ENCODE data around the gene LETMD1. TPM values are rescaled to one million over a fixed set of nuclear protein-coding genes. Genes with fewer than 3 reads are reported as not detected.
"Not testable (repeated sequence)": the region's sequence is repeated elsewhere in the genome, so short reads cannot be mapped to it uniquely, and the experiment has no call there.

Gene LETMD1
- total RNA-seq = 75.7 and 77.8 TPM in 2 replicates

DNA sequence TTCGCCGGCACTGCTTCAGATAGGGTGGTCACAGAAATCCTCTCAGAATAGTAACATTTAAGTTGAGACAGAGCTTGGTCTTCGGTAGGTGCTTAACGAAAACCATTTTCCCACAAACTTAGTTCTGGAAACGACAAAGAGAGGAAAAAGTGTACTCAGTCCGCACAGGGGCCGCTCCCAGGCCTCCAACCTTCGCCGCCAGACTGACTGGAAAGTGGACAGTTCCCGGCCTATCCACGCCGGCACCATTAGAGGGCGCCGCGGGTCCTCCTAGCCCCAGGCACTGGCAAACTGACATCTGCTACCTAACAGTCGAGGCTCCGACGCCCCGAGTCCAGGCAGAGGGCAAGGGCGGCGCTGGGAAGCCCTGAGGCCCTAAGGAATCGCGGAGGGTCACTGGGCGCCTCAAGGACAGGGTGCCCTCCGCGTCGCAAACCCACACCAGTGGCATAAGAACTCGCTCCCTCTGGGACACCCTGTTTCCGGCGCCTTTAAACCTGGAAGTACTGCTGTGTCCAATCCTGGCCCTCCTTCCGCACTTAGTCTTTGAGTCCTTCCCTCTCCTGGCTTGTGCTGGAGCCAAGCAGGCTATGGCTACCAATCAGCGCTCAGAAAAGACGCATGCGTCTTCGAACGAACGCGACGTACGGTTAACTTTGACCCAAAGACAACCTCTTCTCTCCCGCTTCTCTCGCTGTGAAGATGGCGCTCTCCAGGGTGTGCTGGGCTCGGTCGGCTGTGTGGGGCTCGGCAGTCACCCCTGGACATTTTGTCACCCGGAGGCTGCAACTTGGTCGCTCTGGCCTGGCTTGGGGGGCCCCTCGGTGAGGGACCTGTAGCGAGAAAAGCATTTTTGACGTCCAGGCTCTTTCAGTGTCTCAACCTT lies at the start of gene LETMD1:
TSS of gene LETMD1 (plus strand) at position 673 of the 886 bp plus-strand sequence. CDS start at position 703, 30 bp downstream.
- Mint-ChIP-seq H3K36me3 (ENCODE audit: low read depth) (peaks cover 14% of the 10 kb centered on the region), H3K4me1 (peaks cover 29% of the 10 kb centered on the region), H3K4me3 (peak within 1 kb of the TSS; percentile 93), H3K9me3 (no peaks in the 10 kb centered on the region), H3K27me3 (no peaks in the 10 kb centered on the region), H3K27ac (peak within 1 kb of the TSS; percentile 90)
- DNase-seq = peak; percentile 97
- intact Hi-C loops (cut with micrococcal nuclease) = loop anchor here (1.0 to 5.0 kb wide), 8 partner anchors 22 to 646 kb away; partner anchors contain the start of genes BIN2, CSRNP2, LARP4 and SLC11A2

- no peaks in the 10 kb centered on the region for H3K9me3 Mint-ChIP-seq
- H3K27me3 Mint-ChIP-seq = no peaks in the 10 kb centered on the region
- H3K27ac Mint-ChIP-seq = peak overlapping the region; percentile 49
- DNase-seq = no peak
- H3K36me3 Mint-ChIP-seq (ENCODE audit: low read depth) = peaks cover 52% of the 10 kb centered on the region
- H3K4me1 Mint-ChIP-seq = peaks cover 16% of the 10 kb centered on the region
- intact Hi-C loops (cut with micrococcal nuclease) = no loop called here
- peak overlapping the region; percentile 38 for H3K4me3 Mint-ChIP-seq
Measured at GRCh38 chr12:50999093-50999492, 49.0 kb upstream of the LETMD1 start.

GRCh38 chr12:51000245-51000644 lies 47.9 kb upstream of the LETMD1 start:
- peak overlapping the region; percentile 44 for H3K27ac Mint-ChIP-seq
- peaks cover 15% of the 10 kb centered on the region for H3K4me1 Mint-ChIP-seq
- H3K4me3 Mint-ChIP-seq = peak overlapping the region; percentile 30
- intact Hi-C loops (cut with micrococcal nuclease) = no loop called here
- H3K9me3 Mint-ChIP-seq = no peaks in the 10 kb centered on the region
- H3K27me3 Mint-ChIP-seq = no peaks in the 10 kb centered on the region
- no peak for DNase-seq
- peaks cover 52% of the 10 kb centered on the region for H3K36me3 Mint-ChIP-seq (ENCODE audit: low read depth)

- Mint-ChIP-seq H3K36me3 (ENCODE audit: low read depth) (peaks cover 50% of the 10 kb centered on the region), H3K27me3 (no peaks in the 10 kb centered on the region), H3K4me1 (peaks cover 15% of the 10 kb centered on the region), H3K9me3 (no peaks in the 10 kb centered on the region), H3K27ac (no peak overlapping the region), H3K4me3 (no peak overlapping the region)
- intact Hi-C loops (cut with micrococcal nuclease) = no loop called here
- no peak for DNase-seq
Measured at GRCh38 chr12:51001799-51002198, 46.3 kb upstream of the LETMD1 start.

DNA sequence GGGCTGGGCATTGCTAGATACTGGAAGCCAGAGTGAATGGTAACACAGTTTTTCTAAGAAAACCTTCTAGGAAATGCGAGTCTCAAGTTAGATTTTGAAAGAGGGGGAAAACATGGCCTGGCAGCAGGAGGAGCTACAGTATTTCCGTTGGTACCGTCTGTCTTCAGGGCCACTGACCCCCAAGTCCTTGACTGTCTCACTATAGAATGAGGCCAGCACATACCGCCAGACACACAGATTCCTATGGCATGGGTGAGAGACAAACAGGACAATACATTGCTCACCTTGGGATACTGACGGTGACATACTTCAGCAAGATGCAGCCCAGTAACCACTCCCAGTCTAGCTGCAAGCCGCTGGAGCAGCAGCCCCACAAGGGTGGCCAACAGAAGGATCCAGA lies 43.6 kb upstream of the LETMD1 start:
- Mint-ChIP-seq H3K27me3 (no peaks in the 10 kb centered on the region), H3K9me3 (no peaks in the 10 kb centered on the region)

GRCh38 chr12:51005030-51005429 lies 43.1 kb upstream of the LETMD1 start:
- peaks cover 55% of the 10 kb centered on the region for H3K36me3 Mint-ChIP-seq (ENCODE audit: low read depth)

More for the DNA sequence above, 43.6 kb upstream of the LETMD1 start:
- Mint-ChIP-seq H3K4me3 (no peak overlapping the region), H3K4me1 (peaks cover 18% of the 10 kb centered on the region), H3K27ac (no peak overlapping the region), H3K36me3 (ENCODE audit: low read depth) (peaks cover 57% of the 10 kb centered on the region)
- intact Hi-C loops (cut with micrococcal nuclease) = no loop called here
- DNase-seq = no peak

DNA sequence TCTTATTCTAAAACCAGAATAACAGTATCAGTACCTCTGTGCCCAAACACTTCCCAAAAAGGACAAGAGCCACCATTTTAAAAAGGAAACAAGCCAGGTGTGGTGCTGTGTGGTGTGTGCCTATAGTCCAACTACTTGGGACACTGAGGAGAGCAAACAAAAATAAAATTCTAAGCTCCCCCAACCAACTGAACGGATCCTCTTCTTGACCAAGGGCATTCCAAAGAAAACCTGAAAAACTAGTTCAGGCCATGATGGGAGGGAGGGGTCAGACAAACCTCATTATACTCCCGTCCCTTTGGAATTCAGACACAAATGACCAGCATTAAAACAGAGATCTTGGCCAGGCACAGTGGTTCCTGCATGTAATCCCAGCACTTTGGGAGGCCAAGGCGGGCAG lies 42.5 kb upstream of the LETMD1 start:
- DNase-seq = no peak
- Mint-ChIP-seq H3K9me3 (no peaks in the 10 kb centered on the region), H3K4me3 (no peak overlapping the region), H3K27me3 (no peaks in the 10 kb centered on the region), H3K27ac (no peak overlapping the region), H3K36me3 (ENCODE audit: low read depth) (peaks cover 48% of the 10 kb centered on the region), H3K4me1 (peaks cover 11% of the 10 kb centered on the region)
- intact Hi-C loops (cut with micrococcal nuclease) = no loop called here

More at GRCh38 chr12:51005030-51005429, 43.1 kb upstream of the LETMD1 start:
- Mint-ChIP-seq H3K27me3 (no peaks in the 10 kb centered on the region), H3K4me3 (no peak overlapping the region), H3K27ac (no peak overlapping the region), H3K9me3 (no peaks in the 10 kb centered on the region), H3K4me1 (peaks cover 16% of the 10 kb centered on the region)
- DNase-seq = no peak
- intact Hi-C loops (cut with micrococcal nuclease) = no loop called here

GRCh38 chr12:51008329-51009055 lies 39.6 kb upstream of the LETMD1 start:
- H3K4me3 Mint-ChIP-seq = peak overlapping the region; percentile 71
- H3K36me3 Mint-ChIP-seq (ENCODE audit: low read depth) = peaks cover 47% of the 10 kb centered on the region
- no peaks in the 10 kb centered on the region for H3K27me3 Mint-ChIP-seq
- H3K27ac Mint-ChIP-seq = peak overlapping the region; percentile 59
- peaks cover 24% of the 10 kb centered on the region for H3K4me1 Mint-ChIP-seq
- no peak for DNase-seq
- intact Hi-C loops (cut with micrococcal nuclease) = no loop called here
- H3K9me3 Mint-ChIP-seq = no peaks in the 10 kb centered on the region

GRCh38 chr12:51009056-51009440 lies 39.1 kb upstream of the LETMD1 start:
- H3K27me3 Mint-ChIP-seq = no peaks in the 10 kb centered on the region
- H3K36me3 Mint-ChIP-seq (ENCODE audit: low read depth) = peaks cover 43% of the 10 kb centered on the region
- H3K9me3 Mint-ChIP-seq = no peaks in the 10 kb centered on the region
- DNase-seq = peak; percentile 81
- intact Hi-C loops (cut with micrococcal nuclease) = no loop called here
- H3K4me3 Mint-ChIP-seq = peak overlapping the region; percentile 71
- peaks cover 23% of the 10 kb centered on the region for H3K4me1 Mint-ChIP-seq
- peak overlapping the region; percentile 59 for H3K27ac Mint-ChIP-seq

DNA sequence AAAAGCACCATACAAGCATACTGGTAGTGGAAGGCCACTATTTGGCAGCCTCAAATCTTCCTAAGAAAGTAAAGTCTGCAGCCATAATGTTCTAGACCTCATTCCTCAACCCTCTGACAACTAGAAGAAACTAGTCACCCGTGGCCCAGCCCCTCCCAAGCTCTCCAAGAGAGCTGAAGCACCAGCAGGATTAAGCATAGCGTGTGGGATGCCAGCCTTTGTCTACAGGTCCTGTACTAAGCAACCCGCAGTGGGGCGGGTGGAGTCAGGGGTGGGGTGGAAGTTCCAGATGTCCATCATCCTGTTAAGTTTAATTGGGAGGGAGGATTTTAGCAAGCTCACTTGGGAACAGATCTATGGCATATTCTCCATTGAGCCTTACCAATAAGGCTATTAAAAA lies 36.2 kb upstream of the LETMD1 start:
- peaks cover 22% of the 10 kb centered on the region for H3K36me3 Mint-ChIP-seq (ENCODE audit: low read depth)
- no peak overlapping the region for H3K4me3 Mint-ChIP-seq
- intact Hi-C loops (cut with micrococcal nuclease) = loop anchor here (2.0 kb wide), 1 partner anchor 13 kb away; no protein-coding TSS in a partner anchor
- no peaks in the 10 kb centered on the region for H3K27me3 Mint-ChIP-seq
- no peaks in the 10 kb centered on the region for H3K9me3 Mint-ChIP-seq
- no peak for DNase-seq
- H3K4me1 Mint-ChIP-seq = peaks cover 22% of the 10 kb centered on the region
- no peak overlapping the region for H3K27ac Mint-ChIP-seq

DNA sequence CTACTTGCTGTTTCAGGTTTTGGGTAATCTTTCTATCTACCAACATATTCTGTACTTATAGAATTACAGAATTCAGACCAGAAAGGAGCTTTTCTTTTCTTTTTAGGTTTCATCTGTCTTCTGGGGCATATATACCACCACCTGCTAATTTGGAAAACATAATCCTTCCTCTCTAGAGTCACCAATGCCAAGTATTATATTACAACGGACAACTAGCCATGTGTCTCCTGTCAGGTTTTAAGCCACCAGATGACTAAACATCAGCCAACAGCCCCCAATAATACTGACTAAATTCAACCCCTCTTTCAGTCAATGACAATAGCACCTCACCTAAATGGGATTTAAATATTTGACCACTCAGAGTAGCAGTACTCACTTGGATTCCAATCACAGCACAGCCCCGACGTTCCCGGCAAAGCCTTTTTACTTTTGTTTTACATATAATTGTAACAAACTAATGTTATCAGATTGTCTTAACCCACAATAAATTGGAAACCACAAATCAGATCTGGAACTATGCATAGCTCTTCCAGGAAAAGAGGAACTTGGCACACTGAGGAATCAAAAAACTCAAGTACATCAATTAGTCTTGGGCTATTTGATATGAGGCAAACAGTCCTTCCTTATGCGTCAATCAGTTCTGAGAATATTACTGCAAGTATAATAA lies 35.4 kb upstream of the LETMD1 start:
- Mint-ChIP-seq H3K9me3 (no peaks in the 10 kb centered on the region), H3K27me3 (no peaks in the 10 kb centered on the region), H3K4me1 (peaks cover 26% of the 10 kb centered on the region), H3K36me3 (ENCODE audit: low read depth) (peaks cover 17% of the 10 kb centered on the region), H3K27ac (no peak overlapping the region), H3K4me3 (no peak overlapping the region)
- intact Hi-C loops (cut with micrococcal nuclease) = no loop called here
- DNase-seq = no peak

- intact Hi-C loops (cut with micrococcal nuclease) = no loop called here
- no peak for DNase-seq
- Mint-ChIP-seq H3K4me1 (peaks cover 28% of the 10 kb centered on the region), H3K9me3 (no peaks in the 10 kb centered on the region), H3K4me3 (no peak overlapping the region), H3K27me3 (no peaks in the 10 kb centered on the region), H3K27ac (no peak overlapping the region), H3K36me3 (ENCODE audit: low read depth) (peaks cover 12% of the 10 kb centered on the region)
Measured at GRCh38 chr12:51013441-51013840, 34.7 kb upstream of the LETMD1 start.

DNA sequence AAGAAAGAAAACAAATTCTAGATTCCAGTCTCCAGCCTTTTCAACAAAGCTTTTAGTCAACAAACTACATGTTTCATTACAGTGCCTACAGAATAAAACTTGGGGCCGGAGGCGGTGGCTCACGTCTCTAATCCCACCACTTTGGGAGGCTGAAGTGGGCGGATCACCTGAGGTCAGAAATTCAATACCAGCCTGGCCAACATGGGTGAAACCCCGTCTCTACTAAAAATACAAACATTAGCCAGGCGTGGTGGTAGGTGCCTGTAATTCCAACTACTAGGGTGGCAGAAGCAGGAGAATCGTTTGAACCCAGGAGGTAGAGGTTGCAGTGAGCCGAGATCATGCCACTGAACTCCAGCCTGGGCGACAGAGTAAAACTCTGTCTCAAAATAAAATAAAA lies 33.7 kb upstream of the LETMD1 start:
- H3K4me1 Mint-ChIP-seq = peaks cover 23% of the 10 kb centered on the region
- H3K27ac Mint-ChIP-seq; DNase-seq; intact Hi-C loops (cut with micrococcal nuclease); H3K36me3 Mint-ChIP-seq (ENCODE audit: low read depth); H3K9me3 Mint-ChIP-seq; H3K27me3 Mint-ChIP-seq; H3K4me3 Mint-ChIP-seq: not testable (repeated sequence)
